WTC11 (cell line): ENCODE results near the gene ABLIM2.

ENCODE experiments used
- ATF2 ChIP-seq: sonication (generic); formaldehyde crosslinking; IDR thresholded peaks from 2 replicates; pipeline ENCODE4 v1.8.1; 2022; ENCODE audit warnings: low read depth, missing genetic modification reagents, borderline replicate concordance
- CTCF ChIP-seq: fragments of 200-600 bp; IDR thresholded peaks from 2 replicates; pipeline ENCODE4 v1.8.0; 2022; ENCODE audit warnings: antibody characterized with exemption
- FOXP1 ChIP-seq: sonication (generic); formaldehyde crosslinking; IDR thresholded peaks from 2 replicates; pipeline ENCODE4 v1.8.0; 2022; ENCODE audit warnings: missing genetic modification reagents, mild to moderate bottlenecking, moderate library complexity, borderline replicate concordance
- SP1 ChIP-seq: sonication (generic); formaldehyde crosslinking; conservative IDR thresholded peaks from 2 replicates; pipeline ENCODE4 v1.8.1; 2022; ENCODE audit warnings: missing genetic modification reagents
- ZBTB43 ChIP-seq: sonication (generic); formaldehyde crosslinking; IDR thresholded peaks from 2 replicates; pipeline ENCODE4 v1.8.1; 2023; ENCODE audit warnings: mild to moderate bottlenecking, missing genetic modification reagents
- ZNF512 ChIP-seq: sonication (generic); formaldehyde crosslinking; IDR thresholded peaks from 2 replicates; pipeline ENCODE4 v1.8.1; 2022; ENCODE audit warnings: missing genetic modification reagents, borderline replicate concordance

- TF ChIP-seq ZBTB43 (CRISPR knock-in tag) (no peak), CTCF (no peak), SP1 (no peak), ATF2 (CRISPR knock-in tag) (no peak), ZNF512 (CRISPR knock-in tag) (no peak), FOXP1 (CRISPR knock-in tag) (no peak)
These were observed 47.4 kb upstream of the ABLIM2 start for GRCh38 chr4:8205749-8206611.
